Keratinocyte (primary cell): ENCODE results near the gene TTC13. TPM values are rescaled to one million over a fixed set of nuclear protein-coding genes. Genes with fewer than 3 reads are reported as not detected.

ENCODE experiments used
- DNase-seq: peaks from one replicate; pipeline ENCODE4 v3.0.0-alpha.2; 2011; ENCODE audit warnings: low read depth, missing footprints, low spot score
- FAIRE-seq: peaks from 2 replicates; lab custom pipeline; 2011; peaks lifted over from hg19 to GRCh38; lab: Jason Lieb, UNC
- H2AFZ ChIP-seq: 2 replicates; pipeline ENCODE4 v1.6.0; 2012; ENCODE audit warnings: low read length, control low read depth, inconsistent platforms; ENCODE audit not compliant: control insufficient read depth
- H3K27ac ChIP-seq: 2 replicates; pipeline ENCODE4 v1.5.1; 2011; ENCODE audit warnings: low read length; ENCODE audit not compliant: control insufficient read depth, insufficient read depth
- H3K27me3 ChIP-seq: 3 replicates; pipeline ENCODE4 v1.6.0; 2011; ENCODE audit warnings: low read length; ENCODE audit not compliant: control insufficient read depth, insufficient read depth; ENCODE audit errors: extremely low read depth
- H3K36me3 ChIP-seq, 2 experiments: 2 replicates in 1 of 2; 3 replicates in 1 of 2; pipeline ENCODE4 v1.5.1; 2011; ENCODE audit warnings: low read length in 2 of 2, mild to moderate bottlenecking in 1 of 2; ENCODE audit not compliant: control insufficient read depth in 2 of 2, insufficient read depth in 2 of 2; ENCODE audit errors: extremely low read depth in 1 of 2
- H3K4me1 ChIP-seq: 3 replicates; pipeline ENCODE4 v1.5.1; 2011; ENCODE audit warnings: low read length; ENCODE audit not compliant: control insufficient read depth, insufficient read depth; ENCODE audit errors: extremely low read depth
- H3K4me2 ChIP-seq: 3 replicates; pipeline ENCODE4 v1.6.0; 2011; ENCODE audit warnings: low read depth, low read length; ENCODE audit not compliant: control insufficient read depth, insufficient read depth; ENCODE audit errors: extremely low read depth
- H3K4me3 ChIP-seq, 3 experiments: fragments of 200-600 bp in 1 of 3; sonication (generic) in 1 of 3; 2 replicates in 2 of 3; 3 replicates in 1 of 3; pipeline ENCODE4 v1.5.1; 2011 to 2016; ENCODE audit warnings: low read length in 3 of 3, mild to moderate bottlenecking in 3 of 3, control low read depth in 2 of 3, inconsistent platforms in 1 of 3, low read depth in 1 of 3, mixed read lengths in 1 of 3, mixed run types in 1 of 3, moderate library complexity in 1 of 3; ENCODE audit not compliant: control insufficient read depth in 2 of 3, insufficient read depth in 2 of 3; ENCODE audit errors: extremely low read depth in 1 of 3
- H3K79me2 ChIP-seq: 2 replicates; pipeline ENCODE4 v1.6.0; 2012; ENCODE audit warnings: low read length; ENCODE audit not compliant: control insufficient read depth, insufficient read depth
- H3K9ac ChIP-seq: 3 replicates; pipeline ENCODE4 v1.6.0; 2011; ENCODE audit warnings: low read length; ENCODE audit not compliant: control insufficient read depth, insufficient read depth; ENCODE audit errors: extremely low read depth
- H3K9me1 ChIP-seq: 3 replicates; pipeline ENCODE4 v1.6.0; 2011; ENCODE audit warnings: low read length; ENCODE audit not compliant: control insufficient read depth, insufficient read depth; ENCODE audit errors: extremely low read depth
- H3K9me3 ChIP-seq: 2 replicates; pipeline ENCODE4 v1.5.1; 2012; ENCODE audit warnings: low read depth, low read length; ENCODE audit not compliant: control insufficient read depth
- H4K20me1 ChIP-seq: 3 replicates; pipeline ENCODE4 v1.6.0; 2011; ENCODE audit warnings: low read length; ENCODE audit not compliant: control insufficient read depth, insufficient read depth; ENCODE audit errors: extremely low read depth
- CTCF ChIP-seq, 3 experiments: IDR thresholded peaks in 1 of 3; conservative IDR thresholded peaks in 1 of 3; optimal IDR thresholded peaks in 1 of 3; 2 replicates in 2 of 3; 3 replicates in 1 of 3; pipeline versions ENCODE3 to v1.5.1; 2011; ENCODE audit warnings: low read length in 3 of 3, mild to moderate bottlenecking in 3 of 3, moderate library complexity in 2 of 3, control low read depth in 1 of 3, inconsistent platforms in 1 of 3; ENCODE audit not compliant: insufficient read depth in 2 of 3; ENCODE audit errors: extremely low read depth in 1 of 3
- EZH2 ChIP-seq: IDR thresholded peaks from one replicate; pipeline ENCODE4 v1.6.1; 2012; ENCODE audit warnings: inconsistent platforms, mild to moderate bottlenecking, low read length, moderate library complexity
- dilution Hi-C: fragments of 300-500 bp; cut with MboI; formaldehyde crosslinking; loops from one replicate; pipeline ENCODE4 v1.7.0; 2020; ENCODE audit warnings: low sequenced_read_pairs; ENCODE audit not compliant: extremely low pct_ligation_motif_present
- polyA plus RNA-seq, 5 experiments: library from polyadenylated mRNA; depleted of rRNA in 3 of 5; stranded (reverse) in 3 of 5; stranded (forward) in 1 of 5; unstranded in 1 of 5; fragments of >200 nt; gene quantifications; 1 replicate in 1 of 5; 2 replicates in 3 of 5; 3 replicates in 1 of 5; pipeline versions ENCODE4 v1.2.1 to v1.2.3, GENCODE V29; 2011 to 2012; ENCODE audit warnings: missing spikeins in 2 of 5, low read depth in 1 of 5, low replicate concordance in 1 of 5

Gene TTC13
- polyA plus RNA-seq, 1 donor (not counting 4 experiments of a cell fraction or from before 2014, with no cell fraction given), result 8.3 TPM

GRCh38 chr1:230861970-230862595 lies 116.6 kb downstream of the TTC13 start:
- H3K9me3 ChIP-seq, result no peaks in the 10 kb centered on the region
- H3K36me3 ChIP-seq, result no peaks in the 10 kb centered on the region
- H3K79me2 ChIP-seq, result no peaks in the 10 kb centered on the region
- no peak overlapping the region for H3K27ac ChIP-seq
- dilution Hi-C loops, result no loop called here
- TF ChIP-seq CTCF (optimal IDR thresholded peaks at IDR 0.05 in 1 of 3, IDR thresholded peaks at IDR 0.05 in 1 of 3, conservative IDR thresholded peaks at IDR 0.05 in 1 of 3; ENCODE audit: extremely low read depth in 1 of 3, insufficient read depth in 2 of 3, low read length in 3 of 3) (no peak), EZH2 (no peak)
- no peaks in the 10 kb centered on the region for H3K27me3 ChIP-seq
- no peak for DNase-seq
- H3K4me3 ChIP-seq, result no peak overlapping the region
- no peak overlapping the region for H3K4me2 ChIP-seq
- no peak for FAIRE-seq
- H3K9me1 ChIP-seq, result no peaks in the 10 kb centered on the region
- H4K20me1 ChIP-seq, result no peaks in the 10 kb centered on the region
- no peak overlapping the region for H2AFZ ChIP-seq
- no peaks in the 10 kb centered on the region for H3K4me1 ChIP-seq
- no peak overlapping the region for H3K9ac ChIP-seq

GRCh38 chr1:230861489-230861888 lies 117.2 kb downstream of the TTC13 start:
- no peak overlapping the region for H3K9ac ChIP-seq
- H3K9me1 ChIP-seq, result no peaks in the 10 kb centered on the region
- H3K36me3 ChIP-seq, result no peaks in the 10 kb centered on the region
- H2AFZ ChIP-seq, result no peak overlapping the region
- H3K27ac ChIP-seq, result no peak overlapping the region
- no peaks in the 10 kb centered on the region for H4K20me1 ChIP-seq
- dilution Hi-C loops, result no loop called here
- H3K79me2 ChIP-seq, result no peaks in the 10 kb centered on the region
- DNase-seq (no peak), FAIRE-seq (no peak)
- no peak overlapping the region for H3K4me3 ChIP-seq
- H3K4me2 ChIP-seq, result no peak overlapping the region
- no peaks in the 10 kb centered on the region for H3K4me1 ChIP-seq
- no peaks in the 10 kb centered on the region for H3K9me3 ChIP-seq
- no peaks in the 10 kb centered on the region for H3K27me3 ChIP-seq
- no peak for TF ChIP-seq CTCF (optimal IDR thresholded peaks at IDR 0.05 in 1 of 3, IDR thresholded peaks at IDR 0.05 in 1 of 3, conservative IDR thresholded peaks at IDR 0.05 in 1 of 3; ENCODE audit: extremely low read depth in 1 of 3, insufficient read depth in 2 of 3, low read length in 3 of 3)
- TF ChIP-seq EZH2, result no peak
